CD8-positive, alpha-beta memory T cell (primary cell): ENCODE results near the gene PBX4. TPM values are rescaled to one million over a fixed set of nuclear protein-coding genes. Genes with fewer than 3 reads are reported as not detected.
"Not testable (repeated sequence)": the region's sequence is repeated elsewhere in the genome, so short reads cannot be mapped to it uniquely, and the experiment has no call there.

ENCODE experiments used
- CTCF ChIA-PET: fragments of 350-600 bp; sonication (Branson Sonifier 250); formaldehyde crosslinking; loops from one replicate; lab custom pipeline; 2021; ENCODE audit warnings: antibody characterized with exemption; lab: Charles Lee
- POLR2A ChIA-PET: fragments of 350-600 bp; sonication (Branson Sonifier 250); formaldehyde crosslinking; loops from one replicate; lab custom pipeline; 2021; ENCODE audit warnings: antibody characterized with exemption; lab: Charles Lee
- DNase-seq, 5 donors: peaks; one replicate each; pipeline versions ENCODE4 v3.0.0 to v3.0.0-alpha.2; 2020 to 2022; ENCODE audit warnings: mixed read lengths in 1 of 5
- H3K27ac ChIP-seq: one replicate; pipeline ENCODE4 v1.7.0; 2013; ENCODE audit warnings: low read depth, mild to moderate bottlenecking, low read length, moderate library complexity
- H3K27me3 ChIP-seq: 2 replicates; pipeline ENCODE4 v1.7.0; 2013; ENCODE audit warnings: low read length, mild to moderate bottlenecking; ENCODE audit not compliant: insufficient read depth, poor library complexity, severe bottlenecking
- H3K36me3 ChIP-seq: 2 replicates; pipeline ENCODE4 v1.7.0; 2013; ENCODE audit warnings: mild to moderate bottlenecking, low read length, moderate library complexity; ENCODE audit not compliant: insufficient read depth
- H3K4me1 ChIP-seq: 2 replicates; pipeline ENCODE4 v1.7.0; 2013; ENCODE audit warnings: mild to moderate bottlenecking, low read length, moderate library complexity; ENCODE audit not compliant: insufficient read depth
- H3K4me3 ChIP-seq: 2 replicates; pipeline ENCODE4 v1.7.0; 2013; ENCODE audit warnings: mild to moderate bottlenecking, low read length
- H3K9me3 ChIP-seq: 2 replicates; pipeline ENCODE4 v1.7.0; 2013; ENCODE audit warnings: mild to moderate bottlenecking, low read length
- H3K27ac Mint-ChIP-seq, 8 donors: one replicate each; pipeline ENCODE4 v1.8.0; 2020 to 2021; ENCODE audit warnings: mixed read lengths in 8 of 8, mild to moderate bottlenecking in 6 of 8, inconsistent platforms in 3 of 8, moderate library complexity in 3 of 8
- H3K27me3 Mint-ChIP-seq, 2 donors: one replicate each; pipeline ENCODE4 v1.8.0; 2020 to 2021; ENCODE audit warnings: mixed read lengths in 2 of 2, mild to moderate bottlenecking in 1 of 2, moderate library complexity in 1 of 2
- H3K36me3 Mint-ChIP-seq, 3 donors: one replicate each; pipeline ENCODE4 v1.8.0; 2020 to 2021; ENCODE audit warnings: mixed read lengths in 3 of 3, inconsistent platforms in 1 of 3, mild to moderate bottlenecking in 1 of 3
- H3K4me1 Mint-ChIP-seq, 3 donors: one replicate each; pipeline ENCODE4 v1.8.0; 2020 to 2021; ENCODE audit warnings: mixed read lengths in 3 of 3, inconsistent platforms in 1 of 3, mild to moderate bottlenecking in 1 of 3
- H3K4me3 Mint-ChIP-seq, 7 donors: one replicate each; pipeline ENCODE4 v1.8.0; 2020 to 2021; ENCODE audit warnings: mixed read lengths in 7 of 7, mild to moderate bottlenecking in 6 of 7, moderate library complexity in 4 of 7, inconsistent platforms in 2 of 7
- H3K9me3 Mint-ChIP-seq, 5 donors: one replicate each; pipeline ENCODE4 v1.8.0; 2020 to 2022; ENCODE audit warnings: mixed read lengths in 5 of 5, mild to moderate bottlenecking in 3 of 5, moderate library complexity in 2 of 5, inconsistent platforms in 1 of 5
- polyA plus RNA-seq: library from polyadenylated mRNA; unstranded; fragments of 300-500 nt; fragmentation: Illumina TruSeq; gene quantifications from one replicate; pipeline ENCODE4 v1.2.3, GENCODE V29; 2021
- total RNA-seq, 2 experiments: library from RNA; stranded (reverse); gene quantifications; one replicate each; pipeline ENCODE4 v1.2.3, GENCODE V29; 2021

Gene PBX4, protein sequence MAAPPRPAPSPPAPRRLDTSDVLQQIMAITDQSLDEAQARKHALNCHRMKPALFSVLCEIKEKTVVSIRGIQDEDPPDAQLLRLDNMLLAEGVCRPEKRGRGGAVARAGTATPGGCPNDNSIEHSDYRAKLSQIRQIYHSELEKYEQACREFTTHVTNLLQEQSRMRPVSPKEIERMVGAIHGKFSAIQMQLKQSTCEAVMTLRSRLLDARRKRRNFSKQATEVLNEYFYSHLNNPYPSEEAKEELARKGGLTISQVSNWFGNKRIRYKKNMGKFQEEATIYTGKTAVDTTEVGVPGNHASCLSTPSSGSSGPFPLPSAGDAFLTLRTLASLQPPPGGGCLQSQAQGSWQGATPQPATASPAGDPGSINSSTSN
- total RNA-seq (10 to 100 TPM; 15.0 to 17.1 TPM), polyA plus RNA-seq (8.3 TPM)

DNA sequence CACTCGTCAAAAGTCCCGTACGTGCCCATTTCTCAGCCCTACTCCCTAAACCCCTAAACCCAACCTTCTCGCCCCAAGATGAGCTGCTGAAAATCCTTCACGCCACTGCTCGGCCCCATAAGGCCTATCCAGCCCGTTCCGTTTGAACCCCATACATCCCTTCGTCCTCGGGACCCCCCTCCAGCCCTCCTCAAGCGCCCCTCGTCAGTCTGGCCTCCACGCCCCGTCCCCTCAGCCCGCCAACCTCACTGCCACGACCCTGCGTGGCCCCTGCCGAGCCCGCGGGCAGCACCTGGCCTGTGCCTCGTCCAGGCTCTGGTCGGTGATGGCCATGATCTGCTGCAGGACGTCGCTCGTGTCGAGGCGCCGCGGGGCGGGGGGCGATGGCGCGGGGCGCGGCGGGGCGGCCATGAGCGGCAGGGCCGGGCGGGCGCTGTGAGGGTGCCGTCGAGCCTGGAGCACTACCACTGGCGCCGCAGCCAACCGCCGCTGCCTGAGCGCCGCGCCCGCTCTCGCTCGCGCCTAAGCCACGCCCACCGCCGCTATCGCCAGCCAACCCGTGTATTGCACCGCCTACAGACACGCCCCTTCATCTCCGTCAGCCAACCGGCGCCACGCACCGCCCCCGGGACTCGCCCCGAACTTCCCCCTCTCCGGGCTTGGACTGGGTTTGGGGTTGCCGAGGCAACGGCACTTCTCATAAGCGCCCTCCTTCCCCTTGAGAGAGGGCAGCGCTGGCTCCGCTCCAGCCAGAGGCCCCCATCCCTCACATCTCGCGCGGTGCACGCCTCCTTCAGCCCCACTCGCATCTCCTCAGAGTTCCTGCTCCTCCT lies at the start of gene PBX4:
PBX4 (minus strand) TSS at position 469 of the 833 bp plus-strand sequence; CDS start at position 411, 58 bp downstream.
- H3K27ac ChIP-seq: peak within 1 kb of the TSS; percentile 84
- H3K27me3 ChIP-seq: no peaks in the 10 kb centered on the region
- no peaks in the 10 kb centered on the region for H3K9me3 Mint-ChIP-seq
- H3K4me1 ChIP-seq: peaks cover 39% of the 10 kb centered on the region
- peak within 1 kb of the TSS; percentile 78 to 99 (median 97) for H3K27ac Mint-ChIP-seq
- H3K36me3 ChIP-seq: no peaks in the 10 kb centered on the region
- peak within 1 kb of the TSS; percentile 75 for H3K4me3 ChIP-seq
- H3K9me3 ChIP-seq: no peaks in the 10 kb centered on the region
- peak within 1 kb of the TSS; percentile 71 to 96 (median 94) for H3K4me3 Mint-ChIP-seq
- H3K27me3 Mint-ChIP-seq: no peaks in the 10 kb centered on the region
- H3K4me1 Mint-ChIP-seq: peaks cover 38 to 58% (median 47%) of the 10 kb centered on the region in 3 donors
- H3K36me3 Mint-ChIP-seq: peaks cover 0 to 19% (median 0%) of the 10 kb centered on the region in 3 donors
- CTCF ChIA-PET: interaction anchor here (1.0 to 2.0 kb wide), 2 partner anchors 64 to 86 kb away, joined by 3 to 5 read pairs; no protein-coding TSS in a partner anchor
- POLR2A ChIA-PET: interaction anchor here (0.6 to 1.0 kb wide), 2 partner anchors 10 to 13 kb away, joined by 3 to 9 read pairs; no protein-coding TSS in a partner anchor
- peak; percentile 99 for DNase-seq

DNA sequence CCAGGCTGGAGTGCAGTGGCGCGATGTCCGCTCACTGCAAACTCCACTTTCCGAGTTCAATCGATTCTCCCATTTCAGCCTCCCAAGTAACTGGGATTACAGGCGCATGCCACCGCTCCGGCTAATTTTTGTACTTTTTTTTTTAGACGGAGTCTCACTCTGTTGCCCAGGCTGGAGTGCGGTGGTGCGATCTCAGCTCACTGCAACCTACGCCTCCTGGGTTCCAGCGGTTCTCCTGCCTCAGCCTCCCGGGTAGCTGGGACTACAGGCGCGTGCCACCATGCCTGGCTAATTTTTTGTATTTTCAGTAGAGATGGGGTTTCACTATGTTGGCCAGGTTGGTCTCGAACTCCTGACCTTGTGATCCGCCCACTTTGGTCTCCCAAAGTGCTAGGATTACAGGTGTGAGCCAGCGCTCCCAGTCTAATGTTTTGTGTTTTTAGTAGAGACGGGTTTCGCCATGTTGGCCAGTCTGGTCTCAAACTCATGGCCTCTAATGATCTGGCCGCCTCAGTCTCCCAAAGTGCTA lies 47.0 kb upstream of the PBX4 start:
- H3K27me3 ChIP-seq, H3K9me3 ChIP-seq, H3K27ac ChIP-seq, CTCF ChIA-PET, H3K36me3 ChIP-seq, H3K27me3 Mint-ChIP-seq, H3K4me3 ChIP-seq: not testable (repeated sequence)
- POLR2A ChIA-PET: interaction anchor here (0.7 kb wide), 2 partner anchors 758 to 870 kb away, joined by 4 to 5 read pairs; no protein-coding TSS in a partner anchor
- H3K4me1 ChIP-seq: peaks cover 48% of the 10 kb centered on the region
- Mint-ChIP-seq H3K4me1 (peaks cover 33 to 62% (median 53%) of the 10 kb centered on the region in 3 donors), H3K4me3 (peak overlapping the region in 2 of 7 donors; percentile 5 to 16), H3K27ac (peak overlapping the region in 3 of 8 donors; percentile 27 to 64 (median 54)), H3K36me3 (peaks cover 1 to 39% (median 6%) of the 10 kb centered on the region in 3 donors), H3K9me3 (peaks cover 0 to 14% (median 4%) of the 10 kb centered on the region in 5 donors)
- DNase-seq: peak in 1 of 5 donors; percentile 37

DNA sequence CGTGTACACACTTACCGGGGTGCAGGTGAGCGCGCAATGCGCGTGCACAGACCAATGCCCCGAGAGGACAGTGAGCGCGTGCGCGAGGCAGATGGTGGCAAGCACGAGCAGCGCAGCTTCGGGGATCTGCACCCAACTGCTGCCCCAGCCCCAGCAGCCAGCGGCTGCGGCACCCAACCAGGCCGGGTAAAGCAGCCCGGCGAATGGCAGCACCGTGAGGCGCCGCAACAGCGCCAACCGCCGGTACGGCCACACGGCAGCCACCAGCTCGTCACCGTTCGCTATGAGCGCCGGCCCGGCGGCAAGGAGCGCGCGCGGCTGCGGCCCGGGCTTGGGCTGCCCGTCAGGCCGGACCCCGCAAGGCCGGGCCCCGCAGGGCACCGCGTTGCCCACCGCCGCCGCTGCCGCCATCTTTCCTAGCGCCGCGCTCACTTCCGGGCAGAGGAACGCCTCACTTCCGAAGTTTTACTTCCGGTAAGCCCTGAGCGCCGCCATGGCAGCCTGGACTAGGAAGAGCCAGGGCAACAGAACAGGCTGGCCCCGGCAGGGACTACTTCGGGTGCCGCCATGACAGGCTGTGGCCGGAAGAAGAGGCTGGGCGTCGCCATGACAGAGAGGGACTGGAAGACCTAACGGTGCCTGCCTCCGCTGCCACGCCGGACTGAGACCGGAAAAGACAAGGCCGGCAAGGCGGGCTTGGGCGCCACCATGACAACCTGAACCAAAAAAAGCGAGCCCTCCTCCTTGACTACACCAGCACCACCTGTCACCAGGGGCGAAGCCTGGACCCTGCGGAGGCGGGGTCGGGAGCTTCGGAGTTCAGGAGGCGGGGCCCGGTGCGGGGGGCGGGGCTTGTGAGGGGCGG lies 45.0 kb upstream of the PBX4 start, which contains the start of gene ATP13A1:
ATP13A1 (minus strand) TSS at position 421 of the 865 bp plus-strand sequence; CDS start at position 411, 10 bp downstream.
- peaks cover 33 to 51% (median 44%) of the 10 kb centered on the region in 3 donors for H3K4me1 Mint-ChIP-seq
- Histone ChIP-seq H3K36me3 (peaks cover 11% of the 10 kb centered on the region), H3K9me3 (no peaks in the 10 kb centered on the region), H3K4me3 (peak within 1 kb of the TSS; percentile 91), H3K27ac (peak within 1 kb of the TSS; percentile 94), H3K27me3 (no peaks in the 10 kb centered on the region), H3K4me1 (peaks cover 37% of the 10 kb centered on the region)
- H3K36me3 Mint-ChIP-seq: peaks cover 3 to 39% (median 5%) of the 10 kb centered on the region in 3 donors
- peak within 1 kb of the TSS; percentile 86 to 96 (median 92) for H3K4me3 Mint-ChIP-seq
- peak within 1 kb of the TSS; percentile 85 to 99 (median 98) for H3K27ac Mint-ChIP-seq
- ChIA-PET POLR2A (interaction anchor here (0.5 to 1.7 kb wide), 17 partner anchors 10 to 1384 kb away, joined by 3 to 11 read pairs (median 6); partner anchors contain the start of genes GMIP, LPAR2, ZNF14 and ZNF253), CTCF (interaction anchor here (0.7 to 2.7 kb wide), 7 partner anchors 18 to 134 kb away, joined by 3 to 9 read pairs (median 3); partner anchors contain the start of genes GMIP and ZNF14)
- peak; percentile 92 to 99 (median 95) for DNase-seq
- H3K9me3 Mint-ChIP-seq: peaks cover 0 to 14% (median 4%) of the 10 kb centered on the region in 5 donors
- peaks cover 0 to 1% of the 10 kb centered on the region in 2 donors for H3K27me3 Mint-ChIP-seq

DNA sequence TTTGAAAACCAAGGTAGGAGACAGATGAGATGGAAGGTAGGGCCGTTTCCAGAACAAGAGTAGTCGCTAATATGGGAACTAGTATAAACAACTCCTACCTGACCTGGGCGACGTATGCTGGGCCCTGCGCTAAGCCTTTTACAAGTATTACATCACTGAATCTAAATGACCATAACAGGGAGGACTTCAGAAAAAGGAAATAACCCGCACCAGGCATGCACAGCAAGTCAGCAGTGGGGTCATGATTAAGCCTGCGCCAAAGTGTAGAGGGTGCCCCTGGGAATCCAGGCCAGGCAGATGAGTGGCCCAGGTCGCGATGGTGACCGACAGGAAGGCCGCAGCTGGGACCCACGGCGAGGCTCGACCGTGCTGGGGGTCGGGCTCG lies 44.4 kb upstream of the PBX4 start:
- ChIA-PET CTCF (interaction anchor here (0.9 to 2.7 kb wide), 8 partner anchors 11 to 159 kb away, joined by 3 to 9 read pairs (median 4); partner anchors contain the start of genes GMIP, ZNF14 and ZNF506), POLR2A (interaction anchor here (0.5 to 1.7 kb wide), 11 partner anchors 10 to 238 kb away, joined by 3 to 11 read pairs (median 6); partner anchors contain the start of genes LPAR2, ZNF14, ZNF253 and ZNF506)
- Histone ChIP-seq H3K36me3 (peaks cover 17% of the 10 kb centered on the region), H3K4me3 (peak overlapping the region; percentile 91), H3K27me3 (no peaks in the 10 kb centered on the region), H3K4me1 (peaks cover 35% of the 10 kb centered on the region), H3K9me3 (no peaks in the 10 kb centered on the region), H3K27ac (peak overlapping the region; percentile 94)
- peaks cover 0 to 41% (median 8%) of the 10 kb centered on the region in 3 donors for H3K36me3 Mint-ChIP-seq
- H3K4me3 Mint-ChIP-seq: peak overlapping the region; percentile 86 to 95 (median 89)
- no peak for DNase-seq
- H3K9me3 Mint-ChIP-seq: peaks cover 0 to 10% (median 2%) of the 10 kb centered on the region in 5 donors
- peak overlapping the region; percentile 85 to 99 (median 96) for H3K27ac Mint-ChIP-seq
- H3K27me3 Mint-ChIP-seq: peaks cover 0 to 1% of the 10 kb centered on the region in 2 donors
- peaks cover 30 to 50% (median 42%) of the 10 kb centered on the region in 3 donors for H3K4me1 Mint-ChIP-seq

DNA sequence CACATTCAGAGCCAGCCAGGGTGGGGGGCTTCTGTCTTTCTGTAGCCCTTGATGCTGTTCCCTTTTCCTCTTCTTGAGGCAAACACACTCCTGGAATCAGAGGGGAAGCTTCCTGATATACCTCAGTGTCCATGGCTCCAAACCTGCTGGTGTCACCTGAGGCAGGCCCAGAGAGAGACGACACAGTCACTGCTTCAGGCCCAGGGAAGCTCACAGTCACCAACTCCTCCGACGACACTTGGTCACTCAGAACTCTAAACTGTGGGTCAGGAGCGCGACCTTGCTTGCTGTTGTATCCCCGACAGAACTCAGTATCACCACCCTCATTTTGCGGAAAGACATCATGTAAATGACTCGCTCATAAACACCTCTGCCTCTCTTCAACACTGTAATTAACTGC lies 43.9 kb upstream of the PBX4 start:
- H3K4me1 ChIP-seq: peaks cover 30% of the 10 kb centered on the region
- POLR2A ChIA-PET: interaction anchor here (1.0 to 1.5 kb wide), 5 partner anchors 9 to 159 kb away, joined by 3 to 8 read pairs (median 5); partner anchors contain the start of genes ZNF14 and ZNF506
- H3K36me3 Mint-ChIP-seq: peaks cover 0 to 44% (median 8%) of the 10 kb centered on the region in 3 donors

DNA sequence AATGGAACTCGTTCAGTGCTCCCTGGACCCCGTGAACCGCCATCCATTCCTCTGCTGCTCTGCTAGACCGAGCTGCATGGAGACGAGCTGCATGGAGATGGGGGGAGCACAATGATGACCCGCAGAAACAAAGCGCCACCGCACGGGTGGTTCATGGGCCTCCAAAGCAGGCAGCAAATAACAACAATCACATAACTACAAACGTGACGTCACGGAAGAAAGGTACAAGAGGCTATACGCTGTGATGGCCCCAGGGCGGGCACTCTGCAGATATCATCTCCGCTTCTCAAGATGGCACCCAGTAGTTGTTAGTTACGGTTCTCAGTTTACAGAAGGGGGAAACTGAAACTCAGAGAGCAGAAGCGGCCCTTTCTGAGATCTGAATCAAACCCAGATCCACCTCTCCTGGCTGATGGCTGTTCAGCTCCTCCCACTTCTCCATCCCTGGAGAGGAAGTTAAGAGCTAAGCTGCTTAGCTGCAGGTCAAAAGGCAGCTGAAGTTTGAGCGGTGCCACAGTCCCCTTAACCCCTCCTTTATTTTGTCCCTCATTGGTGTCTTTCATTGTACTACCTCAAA lies 43.3 kb upstream of the PBX4 start:
- Histone ChIP-seq H3K4me3 (peak overlapping the region; percentile 19), H3K4me1 (peaks cover 24% of the 10 kb centered on the region), H3K36me3 (peaks cover 28% of the 10 kb centered on the region), H3K27me3 (no peaks in the 10 kb centered on the region), H3K27ac (peak overlapping the region; percentile 94), H3K9me3 (no peaks in the 10 kb centered on the region)
- peaks cover 0 to 4% (median 0%) of the 10 kb centered on the region in 5 donors for H3K9me3 Mint-ChIP-seq
- ChIA-PET POLR2A (interaction anchor here (1.0 to 1.5 kb wide), 4 partner anchors 9 to 204 kb away, joined by 3 to 7 read pairs (median 4); partner anchors contain the start of genes ZNF14 and ZNF253), CTCF (interaction anchor here (0.9 to 2.1 kb wide), 7 partner anchors 10 to 160 kb away, joined by 3 to 7 read pairs (median 4); partner anchors contain the start of genes GMIP, ZNF14 and ZNF506)
- H3K36me3 Mint-ChIP-seq: peaks cover 0 to 50% (median 9%) of the 10 kb centered on the region in 3 donors
- peaks cover 0 to 1% of the 10 kb centered on the region in 2 donors for H3K27me3 Mint-ChIP-seq
- peaks cover 26 to 41% (median 38%) of the 10 kb centered on the region in 3 donors for H3K4me1 Mint-ChIP-seq
- peak overlapping the region; percentile 86 to 95 (median 89) for H3K4me3 Mint-ChIP-seq
- peak overlapping the region; percentile 85 to 99 (median 97) for H3K27ac Mint-ChIP-seq
- DNase-seq: peak in 4 of 5 donors; percentile 35 to 75 (median 46)

More for the DNA sequence above, 43.9 kb upstream of the PBX4 start:
- CTCF ChIA-PET: interaction anchor here (0.9 to 2.7 kb wide), 9 partner anchors 11 to 159 kb away, joined by 3 to 9 read pairs (median 4); partner anchors contain the start of genes GMIP, ZNF14 and ZNF506
- no peaks in the 10 kb centered on the region for H3K9me3 ChIP-seq
- H3K4me3 ChIP-seq: peak overlapping the region; percentile 91
- peak overlapping the region; percentile 86 to 95 (median 89) for H3K4me3 Mint-ChIP-seq
- peaks cover 28 to 45% (median 38%) of the 10 kb centered on the region in 3 donors for H3K4me1 Mint-ChIP-seq
- peak in 1 of 5 donors; percentile 43 for DNase-seq
- H3K27me3 ChIP-seq: no peaks in the 10 kb centered on the region
- H3K27ac Mint-ChIP-seq: peak overlapping the region; percentile 85 to 99 (median 97)
- H3K9me3 Mint-ChIP-seq: peaks cover 0 to 7% (median 2%) of the 10 kb centered on the region in 5 donors
- peaks cover 22% of the 10 kb centered on the region for H3K36me3 ChIP-seq
- peaks cover 0 to 1% of the 10 kb centered on the region in 2 donors for H3K27me3 Mint-ChIP-seq
- peak overlapping the region; percentile 94 for H3K27ac ChIP-seq
